A549 treated with RU486 at 1 μM for 4 hours (cell line): Measurements from ENCODE around the gene PLEKHA7. TPM values are rescaled to one million over a fixed set of nuclear protein-coding genes. Genes with fewer than 3 reads are reported as not detected.

Experiments used
- total RNA-seq: library from RNA; stranded (reverse); fragments of 200-300 nt; extraction: Qiagen RNA extraction; gene quantifications from 5 replicates; pipeline ENCODE4 v1.2.3, GENCODE V29; 2022; ENCODE audit warnings: low read depth

PLEKHA7 gene
- total RNA-seq = 15.9 to 23.1 TPM (median 21.4 TPM) in 5 replicates

GRCh38 chr11:17014321-17014832, at the start of gene PLEKHA7:
Gene PLEKHA7 (minus strand): TSS chr11:17014414. CDS start chr11:17014401, 13 bp downstream.

GRCh38 chr11:16738193-16738946, 275.8 kb downstream of the PLEKHA7 start, which contains the start of gene C11orf58:
Gene C11orf58 (plus strand): TSS chr11:16738647. CDS start chr11:16738779, 132 bp downstream.

Other genes starting within 250 kb of the PLEKHA7 start
- 1,515 to 1,810 TPM (median 1,577 TPM) in 5 replicates for gene RPS13, start 63.3 kb upstream of the PLEKHA7 start, total RNA-seq
- 5.5 to 14.9 TPM (median 14.5 TPM) in 5 replicates for gene PIK3C2A, start 193.6 kb upstream of the PLEKHA7 start, total RNA-seq